ENCODE measurements around the gene ISL1.

ISL1 gene

GRCh38 chr5:51387884-51388275, 4.6 kb downstream of the ISL1 start:
- no peak for DNase-seq

- DNase-seq = no peak
Observed at GRCh38 chr5:51388488-51389287, 5.4 kb downstream of the ISL1 start.

- no peak for DNase-seq
Observed at GRCh38 chr5:51389288-51389576, 6.0 kb downstream of the ISL1 start.

GRCh38 chr5:51389577-51390463, 6.6 kb downstream of the ISL1 start:
- no peak for DNase-seq

- no peak for DNase-seq
Observed at GRCh38 chr5:51391175-51391574, 7.9 kb downstream of the ISL1 start.

GRCh38 chr5:51392689-51393199, 9.5 kb downstream of the ISL1 start:
- DNase-seq = no peak

- no peak for DNase-seq
Observed at GRCh38 chr5:51394609-51395008, 11.4 kb downstream of the ISL1 start.

- DNase-seq = no peak
Observed at GRCh38 chr5:51395245-51395644, 12.0 kb downstream of the ISL1 start.

GRCh38 chr5:51395666-51396356, 12.6 kb downstream of the ISL1 start:
- no peak for DNase-seq

- no peak for DNase-seq
Observed at GRCh38 chr5:51396797-51397196, 13.5 kb downstream of the ISL1 start.

- DNase-seq = no peak
Observed at GRCh38 chr5:51397996-51398395, 14.7 kb downstream of the ISL1 start.

GRCh38 chr5:51398875-51399642, 15.8 kb downstream of the ISL1 start:
- no peak for DNase-seq

GRCh38 chr5:51399643-51400006, 16.4 kb downstream of the ISL1 start:
- no peak for DNase-seq

GRCh38 chr5:51404255-51404654, 21.0 kb downstream of the ISL1 start:
- DNase-seq = no peak

- no peak for DNase-seq
Observed at GRCh38 chr5:51411921-51412325, 28.7 kb downstream of the ISL1 start.

- DNase-seq = no peak
Observed at GRCh38 chr5:51414516-51414915, 31.3 kb downstream of the ISL1 start.

GRCh38 chr5:51416149-51416548, 32.9 kb downstream of the ISL1 start:
- DNase-seq = no peak

GRCh38 chr5:51433052-51433710, 49.9 kb downstream of the ISL1 start:
- no peak for DNase-seq

- DNase-seq = no peak
Observed at GRCh38 chr5:51439232-51439631, 56.0 kb downstream of the ISL1 start.
